ENCODE data around the gene HIC2.
"Not testable (repeated sequence)": the region's sequence is repeated elsewhere in the genome, so short reads cannot be mapped to it uniquely, and the experiment has no call there.

The HIC2 gene

DNA sequence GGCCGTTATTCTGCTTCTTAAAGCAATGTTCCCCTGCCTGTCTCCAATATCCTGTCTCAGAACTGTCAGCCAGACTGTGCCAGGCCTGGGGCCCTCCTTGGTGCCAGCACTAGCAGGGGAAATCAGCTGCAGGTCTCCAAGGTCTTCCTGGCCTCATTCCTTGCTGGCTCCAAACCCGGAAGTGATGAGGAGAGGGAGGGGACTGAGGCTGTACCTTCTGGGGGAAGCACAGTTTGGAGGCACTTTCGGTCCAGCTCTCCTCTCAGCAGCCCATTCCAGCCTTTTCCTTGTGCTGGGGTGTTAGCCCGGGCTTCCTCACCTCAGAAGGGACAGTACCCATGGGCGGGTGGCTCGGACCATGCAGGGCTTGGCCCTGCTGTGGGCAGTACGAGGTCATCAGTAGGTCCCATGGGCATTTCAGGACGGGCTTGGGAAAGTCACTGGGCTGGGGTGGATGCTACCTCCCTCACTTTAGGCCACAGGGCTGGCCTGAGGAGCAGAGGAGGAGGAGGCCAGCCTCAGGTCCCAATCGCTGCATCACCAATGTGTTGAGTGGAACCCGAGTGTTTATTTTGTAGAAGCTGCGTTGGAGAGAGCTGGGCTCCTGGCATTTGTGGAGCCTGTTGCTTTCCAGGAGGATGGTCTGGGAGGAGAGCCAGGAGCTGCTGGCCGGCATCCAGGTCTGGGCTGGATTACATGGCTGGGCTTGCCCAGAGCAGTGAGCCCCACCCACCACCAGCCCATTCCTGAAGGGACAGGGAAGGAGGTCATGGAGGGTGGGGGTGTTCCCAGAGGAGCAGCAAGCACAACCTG is 19.0 kb downstream of the HIC2 start:
- DNase-seq: not testable (repeated sequence)

DNA sequence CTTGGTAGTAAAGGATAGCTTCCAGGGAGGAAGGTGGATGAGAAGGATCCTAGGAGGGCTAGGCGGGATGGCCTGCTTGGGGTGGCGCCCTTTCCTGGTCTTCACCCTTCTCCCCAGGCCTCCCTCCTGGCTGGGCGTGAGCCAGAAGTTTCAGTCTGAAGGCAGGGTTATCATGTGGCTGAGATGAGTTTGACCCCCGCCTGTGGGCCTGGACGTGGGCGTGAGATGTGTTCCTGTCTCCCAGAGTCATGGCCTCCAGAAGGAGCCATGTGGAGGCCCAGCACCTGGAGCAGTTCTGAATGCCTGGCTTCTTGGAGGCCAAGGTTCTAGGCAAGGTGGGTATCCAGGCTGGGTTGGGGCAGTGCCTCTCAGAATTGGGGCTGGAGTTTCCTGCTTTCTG is 20.8 kb downstream of the HIC2 start:
- DNase-seq: not testable (repeated sequence)

DNA sequence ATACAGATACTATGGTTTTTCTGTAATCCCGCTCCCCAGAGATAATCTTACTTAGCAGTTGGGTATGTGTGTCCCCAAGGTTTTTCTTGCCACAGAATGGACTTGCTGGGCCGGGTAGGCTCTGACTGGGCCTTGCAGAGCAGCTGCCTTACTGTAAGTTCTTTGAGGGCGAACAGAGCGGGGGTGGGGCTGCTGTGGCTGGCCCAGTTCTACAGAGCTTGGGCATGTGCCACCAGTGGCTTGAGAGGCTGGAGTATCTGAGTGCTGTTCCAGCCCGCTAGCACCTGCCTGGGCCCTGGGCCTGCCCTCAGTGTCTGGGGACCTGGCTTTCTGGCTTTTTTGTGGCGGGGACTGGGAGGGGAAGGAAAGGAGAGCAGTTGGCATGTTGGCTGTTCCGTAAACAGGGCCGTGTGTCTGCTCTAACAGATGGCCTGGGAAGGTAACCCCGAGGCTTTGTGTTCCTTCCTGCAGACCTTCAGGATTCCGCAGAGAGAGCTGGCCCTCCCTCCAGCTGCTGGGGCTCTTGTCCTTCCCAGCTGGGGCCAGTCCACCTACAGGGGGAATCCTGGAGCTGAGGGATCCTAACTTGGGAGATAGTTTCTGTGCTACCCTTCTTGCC is 23.0 kb downstream of the HIC2 start:
- not testable (repeated sequence) for DNase-seq

DNA sequence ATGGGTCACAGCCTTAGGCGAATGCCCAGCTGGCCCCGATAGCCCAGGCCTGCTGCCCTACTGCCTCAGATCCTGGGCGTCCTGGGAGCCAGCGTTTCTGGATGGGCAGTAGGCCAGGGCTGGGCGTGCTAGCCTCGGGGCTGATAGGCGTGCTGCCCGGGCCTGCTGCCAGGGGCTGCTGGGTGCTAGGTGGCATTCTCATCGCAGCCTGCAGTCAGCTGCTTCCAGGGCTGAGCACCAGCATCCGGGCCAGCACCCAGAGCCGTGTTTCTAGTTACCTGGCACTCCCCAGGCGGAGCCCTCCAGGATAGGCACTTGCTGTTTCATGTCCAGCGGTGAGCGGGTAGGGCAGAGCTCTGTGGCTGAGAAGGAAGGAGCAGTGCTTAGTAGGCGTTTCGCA is 23.5 kb downstream of the HIC2 start:
- DNase-seq: not testable (repeated sequence)

DNA sequence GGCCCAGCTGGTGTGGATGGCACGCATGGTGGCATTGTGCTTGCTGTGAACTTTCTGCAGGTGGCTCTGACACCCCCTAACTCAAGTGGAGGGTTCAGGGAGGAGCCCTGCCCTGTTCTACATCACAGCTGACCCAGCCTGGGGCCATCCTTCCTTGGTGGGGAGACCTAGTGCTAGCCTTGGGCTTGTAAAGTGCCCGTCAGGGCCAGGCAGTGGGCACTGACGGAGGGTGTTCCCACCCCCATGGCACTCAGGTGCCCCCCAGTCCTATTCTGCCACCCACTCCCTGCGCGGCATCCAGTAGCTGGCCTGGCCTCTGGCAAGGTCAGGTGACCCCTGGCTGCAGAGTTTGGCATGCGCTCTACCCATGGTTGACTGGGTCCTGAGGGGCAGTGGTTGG is 24.0 kb downstream of the HIC2 start:
- DNase-seq: not testable (repeated sequence)

GRCh38 chr22:21442123-21442522 is 25.0 kb downstream of the HIC2 start:
- not testable (repeated sequence) for DNase-seq

- DNase-seq: not testable (repeated sequence)
Measured at GRCh38 chr22:21442646-21443045, 25.5 kb downstream of the HIC2 start.

- no peak for DNase-seq
Measured at GRCh38 chr22:21443057-21443734, 26.0 kb downstream of the HIC2 start.

GRCh38 chr22:21443735-21444421 is 26.7 kb downstream of the HIC2 start:
- no peak for DNase-seq

- no peak for DNase-seq
Measured at GRCh38 chr22:21444701-21445436, 27.7 kb downstream of the HIC2 start.

DNA sequence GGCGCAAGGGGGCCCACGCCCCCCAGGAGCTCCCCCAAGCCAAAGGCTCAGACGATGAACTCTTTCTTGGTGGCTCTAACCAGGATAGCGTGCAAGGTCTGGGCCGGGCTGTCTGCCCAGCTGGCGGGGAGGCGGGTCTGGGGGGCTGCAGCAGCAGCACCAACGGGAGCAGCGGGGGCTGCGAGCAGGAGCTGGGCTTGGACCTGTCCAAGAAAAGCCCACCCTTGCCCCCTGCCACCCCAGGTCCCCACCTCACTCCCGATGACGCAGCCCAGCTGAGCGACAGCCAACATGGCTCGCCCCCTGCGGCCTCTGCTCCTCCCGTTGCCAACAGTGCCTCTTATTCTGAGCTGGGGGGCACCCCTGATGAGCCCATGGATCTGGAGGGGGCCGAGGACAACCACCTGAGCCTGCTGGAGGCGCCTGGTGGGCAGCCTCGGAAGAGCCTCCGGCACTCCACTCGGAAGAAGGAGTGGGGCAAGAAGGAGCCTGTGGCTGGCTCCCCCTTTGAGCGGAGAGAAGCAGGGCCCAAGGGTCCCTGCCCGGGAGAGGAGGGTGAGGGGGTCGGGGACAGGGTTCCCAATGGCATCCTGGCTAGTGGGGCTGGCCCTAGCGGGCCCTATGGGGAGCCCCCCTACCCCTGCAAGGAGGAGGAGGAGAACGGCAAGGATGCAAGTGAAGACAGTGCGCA is 28.4 kb downstream of the HIC2 start:
- no peak for DNase-seq

GRCh38 chr22:21446128-21446826 is 29.1 kb downstream of the HIC2 start:
- DNase-seq: no peak

- DNase-seq: no peak
Measured at GRCh38 chr22:21446827-21447690, 29.9 kb downstream of the HIC2 start.

DNA sequence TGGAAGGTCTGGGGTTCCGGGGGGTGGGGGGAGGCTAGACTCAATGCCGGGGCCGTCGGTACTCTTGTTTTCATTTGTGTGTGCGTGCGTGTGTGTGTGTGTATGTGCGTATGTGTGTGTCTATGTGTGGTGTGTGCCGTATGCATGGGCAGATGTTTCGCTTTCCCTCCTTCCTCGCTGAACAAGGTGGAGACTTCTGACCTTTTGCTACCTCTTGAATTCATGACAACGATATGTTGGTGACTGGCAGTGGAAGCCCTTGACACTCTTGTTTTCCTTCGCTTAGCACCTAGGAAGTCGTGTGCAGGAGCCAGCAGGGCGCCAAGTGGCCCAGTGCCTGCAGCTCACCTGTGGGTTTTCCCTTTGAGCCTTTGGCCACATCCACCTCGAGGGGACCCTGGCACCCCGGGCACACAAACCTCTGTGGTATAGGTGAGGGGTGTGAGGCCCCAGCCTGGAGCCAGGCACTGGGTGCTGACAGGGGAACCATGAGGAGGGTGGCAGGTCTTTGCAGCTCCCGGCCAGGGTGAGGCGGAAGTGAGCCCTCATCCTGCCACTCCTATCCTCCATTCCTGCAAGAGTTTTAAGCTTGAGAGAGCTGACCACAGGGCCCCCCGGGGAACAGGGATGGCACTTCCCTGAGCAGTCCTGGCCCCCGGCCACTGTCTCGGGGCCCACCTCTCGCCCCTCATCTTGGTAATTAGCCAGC is 30.7 kb downstream of the HIC2 start:
- DNase-seq: no peak

DNA sequence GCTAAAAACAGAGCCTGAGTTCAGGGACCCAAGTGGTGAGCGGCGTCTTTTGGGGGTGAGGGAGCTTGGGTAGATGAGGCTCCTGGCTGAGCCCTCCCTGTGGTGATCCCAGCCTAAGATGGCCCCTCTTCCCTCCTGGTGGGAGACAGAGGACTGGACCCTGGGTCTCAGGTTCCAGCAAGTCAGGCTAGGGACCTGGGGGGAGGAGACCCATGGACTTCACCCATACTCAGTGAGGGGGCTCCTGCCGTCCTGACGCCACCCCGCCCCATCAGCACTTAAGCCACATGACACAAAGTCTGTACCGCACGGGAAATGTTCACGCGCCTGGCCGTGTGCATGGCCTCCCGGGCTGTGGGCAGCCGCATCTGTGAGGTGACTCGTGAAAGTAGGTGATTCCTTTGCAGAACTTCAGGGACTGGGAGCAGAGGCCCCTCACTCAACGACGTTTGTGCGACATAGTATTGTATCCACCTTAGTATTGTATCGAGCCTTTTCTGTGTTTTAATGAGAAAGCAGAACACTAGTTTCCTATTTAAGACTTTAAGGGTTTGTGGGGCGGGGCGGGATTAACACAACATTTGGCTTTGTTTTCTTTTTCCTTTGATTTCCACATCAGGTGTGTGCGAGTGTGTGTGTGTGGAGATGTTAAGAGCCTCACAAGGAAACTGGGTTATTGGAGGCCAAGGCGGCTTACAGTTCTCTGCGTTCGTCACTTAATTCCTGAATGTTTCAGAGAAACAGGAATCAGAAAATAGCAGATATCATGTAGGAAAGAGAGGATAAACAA is 31.7 kb downstream of the HIC2 start:
- no peak for DNase-seq

- DNase-seq: no peak
Measured at GRCh38 chr22:21449531-21450319, 32.6 kb downstream of the HIC2 start.

DNA sequence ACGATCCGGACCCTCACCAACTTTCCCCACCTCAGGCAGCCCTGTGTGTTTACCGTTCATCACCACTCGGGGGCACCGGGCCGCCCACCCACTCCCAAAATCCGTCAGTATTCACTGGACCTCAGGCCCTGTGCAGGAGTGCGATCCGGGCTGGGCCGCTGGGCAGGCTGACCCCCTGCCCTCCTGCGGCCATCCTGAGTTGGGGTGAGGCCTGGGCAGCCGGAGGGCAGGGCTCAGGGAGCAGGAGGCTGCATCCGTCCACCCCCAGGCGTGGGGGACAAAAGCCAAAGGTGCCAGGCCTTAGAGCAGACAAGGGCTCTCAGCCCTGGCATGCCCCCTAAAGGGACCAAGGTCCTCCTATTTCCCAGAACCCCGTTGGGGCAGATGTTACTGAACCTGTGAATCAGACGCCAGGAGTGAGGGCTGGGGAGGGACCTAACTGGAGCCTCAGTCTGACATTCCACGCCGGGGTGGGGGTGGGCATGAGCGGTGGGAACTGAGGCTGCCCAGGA is 33.2 kb downstream of the HIC2 start:
- no peak for DNase-seq

All from activated CD4-positive, alpha-beta T cell treated with anti-CD3 and anti-CD28 coated beads, Interleukin-10, Interleukin-2, amounts not matched to agents 100 ng/mL and 50 ng/mL, durations not matched to agents 16 hours and 8 hours (primary cell).